ENCODE results near the gene TFB1M. TPM values are rescaled to one million over a fixed set of nuclear protein-coding genes. Genes with fewer than 3 reads are reported as not detected.

TFB1M gene
- total and polyA plus RNA-seq, 9 of the 15 experiments (the other 6 are each of a cell fraction or from before 2014, with no cell fraction given) = 34.6 to 145 (median 40.4) TPM

GRCh38 chr6:155248008-155249001 lies 66.0 kb downstream of the TFB1M start (continued):
- TF ChIP-seq CTCFL (IDR thresholded peaks at IDR 0.05; ENCODE audit: borderline replicate concordance, insufficient read depth, low read depth, low read length, poor library complexity, severe bottlenecking) (peak; percentile 53), POLR2G (IDR thresholded peaks at IDR 0.05; ENCODE audit: low read depth, low read length) (peak; percentile 47; the same call in 1 of the 2 replicates)

GRCh38 chr6:155247618-155248007 lies 66.7 kb downstream of the TFB1M start:
- no TSS peak for BruUV-seq (replicated peaks)
- peaks cover 25% of the 10 kb centered on the region; the same call in 2 of the 3 replicates for H3K36me3 ChIP-seq (ENCODE audit: control insufficient read depth, insufficient read depth, low read length)
- no peaks in the 10 kb centered on the region for H3K79me2 ChIP-seq (ENCODE audit: control insufficient read depth, insufficient read depth, low read length)
- no peaks in the 10 kb centered on the region for H3K9me3 ChIP-seq (replicated peaks; ENCODE audit: control insufficient read depth, insufficient read depth, low read depth, low read length)
- no peak overlapping the region for H2AFZ ChIP-seq (ENCODE audit: low read depth, low read length)
- H3K4me3 ChIP-seq = no peak overlapping the region
- no peak for FAIRE-seq
- no peak for ATAC-seq
- ChIA-PET POLR2A (interaction anchor here (1.5 kb wide), 1 partner anchor 10 kb away, joined by 5 read pairs; no protein-coding TSS in a partner anchor), CTCF (ENCODE audit: low intra/inter-chr PET ratio) (interaction anchor here (1.4 kb wide), 1 partner anchor 572 kb away, joined by 7 read pairs; no protein-coding TSS in a partner anchor)
- H3K4me2 ChIP-seq (ENCODE audit: insufficient read depth, low read length) = no peak overlapping the region
- H3K27ac ChIP-seq (ENCODE audit: extremely low read depth, low read depth, low read length) = no peak overlapping the region
- H3K9me1 ChIP-seq (ENCODE audit: control insufficient read depth, insufficient read depth, low read length) = no peaks in the 10 kb centered on the region
- H3K4me1 ChIP-seq (replicated peaks in 1 of 2; ENCODE audit: control insufficient read depth in 2 of 2, insufficient read depth in 2 of 2, low read length in 2 of 2) = no peaks in the 10 kb centered on the region
- 0 out of 5 replicates have a peak, but pooled peaks cover 0 to 4% of the 10 kb centered on the region in 2 experiments for H3K27me3 ChIP-seq (ENCODE audit: control insufficient read depth in 2 of 2, insufficient read depth in 2 of 2, low read length in 2 of 2)
- 98% methylated on average over 5 of the region's 5 CpGs for WGBS (ENCODE audit: insufficient coverage, low coverage, missing lambda C conversion rate)
- no peak for DNase-seq (ENCODE audit: extremely low read depth in 1 of 4, low spot score in 3 of 4)
- in situ Hi-C loops (cut with MboI) = no loop called here
- no peak overlapping the region for H3K9ac ChIP-seq (ENCODE audit: insufficient read depth in 1 of 2, low read depth in 2 of 2, low read length in 2 of 2)
- intact Hi-C loops (cut with micrococcal nuclease) = loop anchor here (5.0 kb wide), 2 partner anchors 60 to 320 kb away; no protein-coding TSS in a partner anchor
- no peaks in the 10 kb centered on the region for H4K20me1 ChIP-seq (replicated peaks; ENCODE audit: control insufficient read depth, insufficient read depth, low read length)
- TF ChIP-seq TAL1 (IDR thresholded peaks at IDR 0.05) = no peak
- TF ChIP-seq PHB2 (IDR thresholded peaks at IDR 0.05; ENCODE audit: low read depth) = no peak
- no peak for TF ChIP-seq SAFB2 (IDR thresholded peaks at IDR 0.05; ENCODE audit: borderline replicate concordance, low read depth, low read length, severe bottlenecking)
- TF ChIP-seq MLLT1 (IDR thresholded peaks at IDR 0.05) = no peak
- TF ChIP-seq LEF1 (IDR thresholded peaks at IDR 0.05) = no peak
- TF ChIP-seq TCFL5 (CRISPR knock-in tag; conservative IDR thresholded peaks at IDR 0.05) = no peak
- no peak for TF ChIP-seq YBX1 (IDR thresholded peaks at IDR 0.05)
- no peak for TF ChIP-seq GTF2E2 (tag; IDR thresholded peaks at IDR 0.05)
- TF ChIP-seq MAFF (IDR thresholded peaks at IDR 0.05; ENCODE audit: low read length) = no peak
- TF ChIP-seq PTRF (tag; IDR thresholded peaks at IDR 0.05) = no peak
- no peak for TF ChIP-seq E2F5 (CRISPR knock-in tag; IDR thresholded peaks at IDR 0.05)
- no peak for TF ChIP-seq POLR2AphosphoS5 (IDR thresholded peaks at IDR 0.05; ENCODE audit: control insufficient read depth, insufficient read depth, low read depth, low read length)
- TF ChIP-seq ASH1L (IDR thresholded peaks at IDR 0.05; ENCODE audit: borderline replicate concordance, low read depth, partially characterized antibody) = no peak
- no peak for TF ChIP-seq THRAP3 (IDR thresholded peaks at IDR 0.05; ENCODE audit: borderline replicate concordance)
